NCI-H345 treated with DMSO at 0.1 percent for 48 hours (cell line): Measurements from ENCODE around the gene TBC1D10A.

Experiments
- DNase-seq: peaks from one replicate; lab custom pipeline; 2025; ENCODE audit not compliant: unreplicated experiment; lab: John Stamatoyannopoulos, UW

The TBC1D10A gene

GRCh38 chr22:30302810-30303138 is 24.0 kb downstream of the TBC1D10A start:
- no peak for DNase-seq

- DNase-seq, result no peak
Observed at GRCh38 chr22:30301995-30302809, 24.5 kb downstream of the TBC1D10A start.

- no peak for DNase-seq
Observed at GRCh38 chr22:30299322-30299721, 27.4 kb downstream of the TBC1D10A start.

- no peak for DNase-seq
Observed at GRCh38 chr22:30297991-30298701, 28.6 kb downstream of the TBC1D10A start.

GRCh38 chr22:30297276-30297990 is 29.3 kb downstream of the TBC1D10A start:
- DNase-seq, result no peak

- no peak for DNase-seq
Observed at GRCh38 chr22:30296833-30297232, 29.9 kb downstream of the TBC1D10A start.

GRCh38 chr22:30296324-30296723 is 30.4 kb downstream of the TBC1D10A start:
- no peak for DNase-seq

GRCh38 chr22:30295576-30295975 is 31.2 kb downstream of the TBC1D10A start:
- no peak for DNase-seq

GRCh38 chr22:30294830-30295229 is 31.9 kb downstream of the TBC1D10A start:
- no peak for DNase-seq

GRCh38 chr22:30294066-30294465 is 32.7 kb downstream of the TBC1D10A start:
- DNase-seq, result peak; percentile 38

- DNase-seq, result no peak
Observed at GRCh38 chr22:30293026-30293425, 33.7 kb downstream of the TBC1D10A start.

- DNase-seq, result no peak
Observed at GRCh38 chr22:30292069-30292970, 34.4 kb downstream of the TBC1D10A start.

GRCh38 chr22:30291058-30291892 is 35.5 kb downstream of the TBC1D10A start:
- DNase-seq, result no peak

- peak; percentile 14 for DNase-seq
Observed at GRCh38 chr22:30290342-30291057, 36.2 kb downstream of the TBC1D10A start.

- DNase-seq, result no peak
Observed at GRCh38 chr22:30289980-30290313, 36.8 kb downstream of the TBC1D10A start.

GRCh38 chr22:30289141-30289979 is 37.4 kb downstream of the TBC1D10A start, which contains the start of gene CASTOR1:
Gene CASTOR1 (minus strand): TSS chr22:30289505. CDS start chr22:30289497, 8 bp downstream.
- DNase-seq, result peak; percentile 74

GRCh38 chr22:30288419-30289140 is 38.2 kb downstream of the TBC1D10A start:
- DNase-seq, result no peak
